GM18526 (cell line): ENCODE data around the gene PKN2.

Source experiments
- POLR2A ChIP-seq: IDR thresholded peaks from 3 replicates; pipeline ENCODE4 v1.6.1; 2011; ENCODE audit not compliant: insufficient read length; ENCODE audit errors: extremely low read depth

Gene PKN2

GRCh38 chr1:88800382-88801051 is 116.4 kb downstream of the PKN2 start:
- no peak for TF ChIP-seq POLR2A

- no peak for TF ChIP-seq POLR2A
These were observed 117.6 kb downstream of the PKN2 start for GRCh38 chr1:88801575-88802208.

DNA sequence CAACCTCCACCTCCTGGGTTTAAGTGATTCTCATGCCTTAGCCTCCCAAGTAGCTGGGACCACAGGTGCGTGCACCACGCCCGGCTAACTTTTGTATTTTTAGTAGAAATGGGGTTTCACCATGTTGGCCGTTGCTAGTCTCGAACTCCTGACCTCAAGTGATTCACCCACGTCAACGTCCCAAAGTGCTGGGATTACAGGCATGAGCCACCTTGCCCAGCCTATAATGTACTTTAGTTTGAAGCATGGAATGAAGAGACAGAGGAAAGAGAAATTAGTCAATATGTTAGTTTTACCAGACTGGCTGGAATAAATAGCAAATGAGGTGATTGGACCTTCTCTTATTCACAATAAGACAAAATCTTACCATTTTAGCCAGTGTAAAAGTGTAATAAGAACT is 118.3 kb downstream of the PKN2 start:
- no peak for TF ChIP-seq POLR2A

- no peak for TF ChIP-seq POLR2A
These were observed 118.9 kb downstream of the PKN2 start for GRCh38 chr1:88802950-88803349.

DNA sequence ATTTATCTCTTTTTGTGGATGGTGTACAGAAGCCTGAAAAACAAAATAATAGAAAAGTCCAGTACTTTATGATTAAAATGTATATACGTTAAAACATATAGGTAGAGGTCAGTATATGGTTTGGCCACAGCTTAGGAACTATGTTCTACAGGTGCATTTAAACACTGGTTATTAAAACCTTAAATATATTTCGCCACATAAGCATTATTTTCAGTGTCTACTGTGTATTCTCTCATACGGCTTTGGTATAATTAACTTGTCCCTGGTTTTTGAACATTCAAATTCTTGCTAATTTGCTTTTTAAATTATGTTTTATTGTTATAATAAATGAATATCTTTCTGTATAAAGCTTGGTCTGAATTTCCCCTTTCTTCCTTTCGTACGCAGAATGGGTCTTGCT is 119.4 kb downstream of the PKN2 start:
- no peak for TF ChIP-seq POLR2A

- no peak for TF ChIP-seq POLR2A
These were observed 128.3 kb downstream of the PKN2 start for GRCh38 chr1:88812366-88812765.

- no peak for TF ChIP-seq POLR2A
These were observed 129.4 kb downstream of the PKN2 start for GRCh38 chr1:88813471-88813870.

DNA sequence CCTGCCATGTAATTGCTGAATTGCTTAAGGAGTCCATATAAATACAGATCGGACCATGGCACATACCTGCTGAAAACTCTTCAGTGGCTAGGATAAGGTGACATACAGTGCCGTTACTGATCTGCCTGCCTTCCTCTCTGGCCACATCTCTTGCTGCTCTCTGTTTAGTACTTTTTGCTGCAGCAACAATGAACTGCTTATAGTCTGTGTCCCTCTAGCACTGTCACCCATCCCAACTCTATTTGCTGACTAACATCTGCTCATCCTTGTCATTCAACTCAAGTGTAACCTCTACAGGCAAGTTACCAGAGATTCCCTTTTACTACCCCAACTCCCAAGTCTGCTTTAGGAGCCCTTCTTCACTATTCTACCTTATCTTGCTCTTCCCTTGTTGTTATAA is 141.6 kb downstream of the PKN2 start:
- no peak for TF ChIP-seq POLR2A

DNA sequence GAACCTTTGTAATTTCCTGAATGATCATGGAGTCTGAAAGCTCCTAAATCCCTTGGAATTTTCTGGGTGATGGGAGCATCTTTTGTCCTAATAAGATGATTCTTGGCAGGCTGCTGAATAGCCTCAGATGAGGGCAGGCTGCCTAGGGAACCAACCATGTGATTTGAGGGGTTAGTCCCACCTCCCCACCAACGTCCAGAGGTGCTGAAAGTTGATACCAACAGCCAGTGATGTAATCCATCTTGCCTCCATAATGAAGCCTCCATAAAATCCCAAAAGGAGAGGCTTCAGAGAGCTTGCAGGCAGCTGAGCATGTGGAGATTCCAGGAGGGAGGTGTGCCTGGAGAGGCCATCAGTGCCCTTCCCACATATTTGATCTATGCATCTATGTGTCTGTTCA is 163.6 kb downstream of the PKN2 start:
- TF ChIP-seq POLR2A: no peak

DNA sequence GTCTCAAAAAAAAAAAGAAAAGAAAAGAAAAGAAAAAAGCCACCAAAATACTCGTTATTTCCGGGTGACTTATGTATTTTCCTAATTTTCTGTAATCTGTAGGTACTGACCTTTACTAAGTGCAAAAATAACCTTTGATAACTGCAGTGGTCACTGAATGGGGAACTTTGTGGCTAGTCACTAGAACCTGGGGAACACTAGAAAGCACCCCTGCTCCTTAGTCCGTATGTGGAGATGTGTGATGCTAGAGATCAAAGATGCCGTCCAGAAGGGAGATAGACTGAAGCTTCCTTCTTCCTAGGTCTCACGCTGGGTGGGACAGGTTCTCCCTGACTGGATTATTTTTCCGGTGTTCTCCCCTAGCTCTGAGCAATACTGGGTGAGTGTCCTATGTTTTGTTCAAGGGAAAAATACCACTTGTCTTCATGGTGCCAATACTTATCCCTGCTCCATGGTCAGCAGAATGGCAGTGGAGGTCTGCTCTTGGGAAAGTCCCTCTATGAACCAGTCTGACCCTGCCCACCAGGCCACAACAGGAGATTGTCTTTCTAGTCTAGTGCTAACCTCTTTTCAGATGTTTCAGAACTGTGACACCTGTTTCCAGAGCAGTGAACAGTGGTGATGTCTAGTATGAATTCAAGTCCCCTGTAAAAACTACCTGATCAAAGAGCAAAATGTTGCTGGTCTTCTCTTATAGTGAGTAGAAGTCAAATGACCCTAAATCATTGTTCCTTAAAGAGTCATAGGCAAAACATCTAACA is 167.4 kb downstream of the PKN2 start:
- no peak for TF ChIP-seq POLR2A

GRCh38 chr1:88867743-88868521 is 183.9 kb downstream of the PKN2 start:
- TF ChIP-seq POLR2A: no peak

- TF ChIP-seq POLR2A: no peak
These were observed 189.8 kb downstream of the PKN2 start for GRCh38 chr1:88873737-88874349.

DNA sequence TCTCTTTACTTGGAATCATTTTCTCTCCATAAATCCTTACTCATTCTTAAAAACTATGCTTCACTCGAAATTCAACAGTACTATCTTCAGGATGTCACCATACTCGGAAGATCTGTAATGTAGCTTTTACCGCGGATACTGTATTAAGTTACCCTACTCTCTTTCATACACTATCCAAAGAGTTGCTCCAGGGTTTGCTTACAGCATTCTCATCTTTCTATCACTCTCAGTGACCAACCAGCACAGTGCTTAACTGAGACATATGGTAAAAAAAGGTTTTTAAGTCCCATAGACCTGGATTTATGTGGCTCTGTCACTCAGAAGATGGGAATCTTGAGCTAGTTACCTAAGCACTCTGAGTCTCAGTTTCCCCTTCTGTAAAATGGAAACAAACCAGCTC is 191.5 kb downstream of the PKN2 start:
- no peak for TF ChIP-seq POLR2A

GRCh38 chr1:88876573-88877365 is 192.7 kb downstream of the PKN2 start:
- TF ChIP-seq POLR2A: no peak

DNA sequence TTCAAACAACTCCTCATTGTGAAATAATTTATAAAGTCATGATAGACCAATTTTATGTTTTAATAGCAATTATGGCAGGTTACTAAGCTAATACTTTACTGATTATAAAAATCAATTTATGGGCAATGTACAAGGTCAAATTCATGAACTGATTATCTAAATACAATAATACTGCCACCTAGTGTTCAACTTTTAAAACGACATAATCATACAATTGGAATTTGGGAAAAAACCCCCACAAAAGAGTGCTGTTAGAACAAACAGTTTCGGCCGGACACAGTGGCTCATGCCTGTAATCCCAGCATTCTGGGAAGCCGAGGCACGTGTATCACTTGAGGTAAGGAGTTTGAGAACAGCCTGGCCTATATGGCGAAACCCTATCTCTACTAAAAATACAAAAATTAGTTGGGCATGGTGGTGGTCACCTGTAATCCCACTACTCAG is 193.3 kb downstream of the PKN2 start:
- TF ChIP-seq POLR2A: no peak

DNA sequence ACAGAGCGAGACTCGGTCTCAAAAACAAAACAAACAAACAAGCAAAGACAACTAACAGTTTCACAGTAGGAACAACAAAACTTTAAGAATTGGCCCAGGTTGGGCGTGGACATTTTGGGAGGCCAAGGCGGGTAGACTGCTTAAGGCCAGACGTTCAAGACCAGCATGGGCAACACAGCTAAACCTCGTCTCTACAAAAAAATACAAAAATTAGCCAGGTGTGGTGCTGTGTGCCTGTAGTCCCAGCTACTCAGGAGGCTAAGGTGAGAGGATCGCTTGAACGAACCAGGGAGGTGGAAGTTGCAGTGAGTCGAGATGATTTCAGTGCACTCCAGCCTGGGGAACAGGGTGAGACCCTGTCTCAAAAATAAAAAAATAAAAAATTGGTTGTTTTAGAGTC is 193.8 kb downstream of the PKN2 start:
- no peak for TF ChIP-seq POLR2A
